Caco-2 (cell line): Measurements from ENCODE around the gene NOL3. TPM values are rescaled to one million over a fixed set of nuclear protein-coding genes. Genes with fewer than 3 reads are reported as not detected.

Source experiments
- BruUV-seq: library from RNA; stranded (reverse); fragments of 400-500 nt; replicated peaks from 2 replicates; lab custom pipeline; 2021; lab: Mats Ljungman, UMichigan
- CTCF ChIA-PET: fragments of 300-600 bp; sonication (Branson Sonifier 250); formaldehyde crosslinking; loops from one replicate; lab custom pipeline; 2022; ENCODE audit warnings: antibody characterized with exemption; lab: Charles Lee
- POLR2A ChIA-PET: fragments of 300-600 bp; sonication (Branson Sonifier 250); formaldehyde crosslinking; loops from one replicate; lab custom pipeline; 2022; ENCODE audit warnings: antibody characterized with exemption; lab: Charles Lee
- DNase-seq, 2 experiments: peaks; one replicate each; pipeline versions ENCODE4 v3.0.0 to v3.0.0-alpha.2; 2020 to 2022
- H3K27me3 ChIP-seq: replicated peaks from 2 replicates; pipeline ENCODE4 v1.6.0; 2011; ENCODE audit warnings: low read length; ENCODE audit not compliant: control insufficient read depth, insufficient read depth
- H3K36me3 ChIP-seq: 2 replicates; pipeline ENCODE4 v1.5.1; 2011; ENCODE audit warnings: low read length; ENCODE audit not compliant: control insufficient read depth, insufficient read depth
- H3K4me1 ChIP-seq: fragments of 250-450 bp; sonication (Bioruptor Pico); 2 replicates; pipeline ENCODE4 v1.5.1; 2020; ENCODE audit warnings: mild to moderate bottlenecking
- H3K4me3 ChIP-seq: 2 replicates; pipeline ENCODE4 v1.5.1; 2011; ENCODE audit warnings: low read depth, mild to moderate bottlenecking, control low read depth, low read length
- H3K9me3 ChIP-seq: fragments of 250-450 bp; sonication (Bioruptor Pico); 2 replicates; pipeline ENCODE4 v1.5.1; 2020; ENCODE audit warnings: mild to moderate bottlenecking, moderate library complexity
- H3K27ac Mint-ChIP-seq: one replicate; pipeline ENCODE4 v1.8.0; 2022; ENCODE audit warnings: mixed read lengths; ENCODE audit not compliant: unreplicated experiment
- H3K27me3 Mint-ChIP-seq: one replicate; pipeline ENCODE4 v1.8.0; 2022; ENCODE audit warnings: mixed read lengths; ENCODE audit not compliant: insufficient read depth, unreplicated experiment
- H3K36me3 Mint-ChIP-seq: one replicate; pipeline ENCODE4 v1.8.0; 2022; ENCODE audit warnings: mild to moderate bottlenecking, mixed read lengths; ENCODE audit not compliant: insufficient read depth, unreplicated experiment
- H3K4me1 Mint-ChIP-seq: one replicate; pipeline ENCODE4 v1.8.0; 2022; ENCODE audit warnings: low read depth, mixed read lengths; ENCODE audit not compliant: unreplicated experiment
- H3K4me3 Mint-ChIP-seq: one replicate; pipeline ENCODE4 v1.8.0; 2022; ENCODE audit warnings: mild to moderate bottlenecking, moderate library complexity, mixed read lengths; ENCODE audit not compliant: unreplicated experiment
- H3K9me3 Mint-ChIP-seq: one replicate; pipeline ENCODE4 v1.8.0; 2022; ENCODE audit warnings: mixed read lengths; ENCODE audit not compliant: unreplicated experiment
- CTCF ChIP-seq, 2 experiments: fragments of 200-600 bp in 1 of 2; IDR thresholded peaks; 1 replicate in 1 of 2; 2 replicates in 1 of 2; pipeline versions ENCODE4 v1.5.1 to v1.8.0; 2011 to 2022; ENCODE audit warnings: antibody characterized with exemption in 1 of 2, control low read depth in 1 of 2, inconsistent platforms in 1 of 2, low read depth in 1 of 2, low read length in 1 of 2, mild to moderate bottlenecking in 1 of 2, moderate library complexity in 1 of 2; ENCODE audit not compliant: insufficient read depth in 1 of 2, severe bottlenecking in 1 of 2, unreplicated experiment in 1 of 2
- intact Hi-C: fragments of 100-400 bp; cut with micrococcal nuclease; formaldehyde crosslinking; loops from one replicate; pipeline ENCODE4 v1.10.0; 2022; ENCODE audit not compliant: unreplicated experiment
- total RNA-seq: library from RNA; stranded (reverse); gene quantifications from 2 replicates; pipeline ENCODE4 v1.2.3, GENCODE V29; 2022

The NOL3 gene
- total RNA-seq, 1 experiment from 2014 or later = 17.4 TPM

DNA sequence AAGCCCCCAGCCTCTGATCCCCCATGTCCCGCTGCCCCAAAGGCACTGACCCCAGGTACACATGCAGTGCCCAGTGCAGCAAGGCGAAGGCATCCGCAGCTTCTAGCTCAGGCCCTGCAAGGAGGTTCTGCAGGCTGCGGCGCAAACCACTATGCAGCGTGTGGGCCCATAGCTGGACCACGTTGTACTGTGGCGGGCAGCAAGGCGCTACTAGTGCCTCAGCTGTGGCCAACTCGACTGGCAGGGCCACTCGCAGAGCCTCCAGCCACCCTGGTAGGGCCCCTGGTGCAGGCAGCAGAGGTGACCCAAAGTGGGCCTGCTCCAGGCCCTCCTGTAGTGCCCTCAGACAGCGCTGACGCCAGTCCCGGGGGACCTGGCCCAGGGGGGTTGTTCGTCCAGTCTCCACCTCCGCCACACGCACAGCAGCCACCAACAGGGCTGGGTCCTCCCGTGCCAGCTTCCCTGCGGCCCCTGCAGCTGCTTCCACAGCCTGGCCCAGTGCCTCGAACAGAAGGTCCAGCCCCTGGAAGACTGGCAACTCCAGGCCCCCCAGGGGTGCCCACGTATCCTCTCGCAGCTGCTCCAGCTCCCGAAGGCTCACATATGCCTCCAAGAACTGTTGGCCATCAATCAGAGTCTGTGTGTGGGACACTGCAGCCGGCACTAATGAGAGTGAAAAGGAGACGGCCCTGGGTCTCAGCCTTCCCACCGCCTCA is 17.0 kb downstream of the NOL3 start:
- CTCF ChIA-PET = interaction anchor here (0.5 to 0.6 kb wide), 2 partner anchors 17 to 230 kb away, joined by 3 to 4 read pairs; partner anchors contain the start of gene NOL3

GRCh38 chr16:67188323-67188722 is 18.0 kb downstream of the NOL3 start:
- Mint-ChIP-seq H3K27me3 (peaks cover 3% of the 10 kb centered on the region), H3K4me1 (peaks cover 16% of the 10 kb centered on the region), H3K36me3 (peaks cover 28% of the 10 kb centered on the region), H3K27ac (no peak overlapping the region), H3K4me3 (no peak overlapping the region), H3K9me3 (no peaks in the 10 kb centered on the region)
- no TSS peak for BruUV-seq
- Histone ChIP-seq H3K4me1 (peaks cover 38% of the 10 kb centered on the region), H3K9me3 (no peaks in the 10 kb centered on the region), H3K4me3 (no peak overlapping the region), H3K36me3 (no peaks in the 10 kb centered on the region), H3K27me3 (no peaks in the 10 kb centered on the region)
- DNase-seq = no peak
- POLR2A ChIA-PET = no interaction called here
- CTCF ChIA-PET = no interaction called here
- intact Hi-C loops = no loop called here
- no peak for TF ChIP-seq CTCF (IDR thresholded peaks at IDR 0.05; ENCODE audit: insufficient read depth in 1 of 2, low read depth in 1 of 2, low read length in 1 of 2, severe bottlenecking in 1 of 2, unreplicated experiment in 1 of 2)

More for the DNA sequence above, 17.0 kb downstream of the NOL3 start:
- Histone ChIP-seq H3K27me3 (no peaks in the 10 kb centered on the region), H3K36me3 (no peaks in the 10 kb centered on the region), H3K9me3 (no peaks in the 10 kb centered on the region), H3K4me1 (peaks cover 47% of the 10 kb centered on the region), H3K4me3 (no peak overlapping the region)
- Mint-ChIP-seq H3K36me3 (peaks cover 20% of the 10 kb centered on the region), H3K27me3 (peaks cover 3% of the 10 kb centered on the region), H3K4me3 (no peak overlapping the region), H3K4me1 (peaks cover 16% of the 10 kb centered on the region), H3K27ac (no peak overlapping the region), H3K9me3 (no peaks in the 10 kb centered on the region)
- no peak for DNase-seq
- POLR2A ChIA-PET = no interaction called here
- no peak for TF ChIP-seq CTCF (IDR thresholded peaks at IDR 0.05; ENCODE audit: insufficient read depth in 1 of 2, low read depth in 1 of 2, low read length in 1 of 2, severe bottlenecking in 1 of 2, unreplicated experiment in 1 of 2)
- no TSS peak for BruUV-seq
- intact Hi-C loops = no loop called here

- no peak for TF ChIP-seq CTCF (IDR thresholded peaks at IDR 0.05; ENCODE audit: insufficient read depth in 1 of 2, low read depth in 1 of 2, low read length in 1 of 2, severe bottlenecking in 1 of 2, unreplicated experiment in 1 of 2)
- H3K27ac Mint-ChIP-seq = no peak overlapping the region
- Histone ChIP-seq H3K27me3 (no peaks in the 10 kb centered on the region), H3K36me3 (no peaks in the 10 kb centered on the region), H3K4me1 (peaks cover 38% of the 10 kb centered on the region), H3K9me3 (no peaks in the 10 kb centered on the region), H3K4me3 (no peak overlapping the region)
- peaks cover 28% of the 10 kb centered on the region for H3K36me3 Mint-ChIP-seq
- no TSS peak for BruUV-seq
- CTCF ChIA-PET = no interaction called here
- POLR2A ChIA-PET = no interaction called here
- no peak overlapping the region for H3K4me3 Mint-ChIP-seq
- intact Hi-C loops = no loop called here
- H3K4me1 Mint-ChIP-seq = peaks cover 16% of the 10 kb centered on the region
- peaks cover 3% of the 10 kb centered on the region for H3K27me3 Mint-ChIP-seq
- H3K9me3 Mint-ChIP-seq = no peaks in the 10 kb centered on the region
- DNase-seq = no peak
These were observed 18.5 kb downstream of the NOL3 start for GRCh38 chr16:67188798-67189197.
